HepG2 (cell line): ENCODE measurements around the gene MED9.

Experiments used
- CTCF ChIP-seq: sonication (generic); formaldehyde crosslinking; IDR thresholded peaks from 2 replicates; pipeline ENCODE4 v1.5.0; 2020; ENCODE audit warnings: mild to moderate bottlenecking, missing genetic modification reagents, moderate library complexity
- EP300 ChIP-seq, 3 experiments: sonication (generic) in 1 of 3; formaldehyde crosslinking in 1 of 3; IDR thresholded peaks; 2 replicates each; pipeline versions ENCODE4 v1.5.1 to v1.6.1; 2011 to 2020; ENCODE audit warnings: low read depth in 2 of 3, low read length in 2 of 3, borderline replicate concordance in 1 of 3, improper control_type of control experiment in 1 of 3, mild to moderate bottlenecking in 1 of 3, missing genetic modification reagents in 1 of 3, moderate library complexity in 1 of 3
- POLR2A ChIP-seq, 2 experiments: IDR thresholded peaks; 2 replicates each; pipeline ENCODE4 v1.6.1; 2011; ENCODE audit warnings: low read depth in 2 of 2, low read length in 2 of 2, mild to moderate bottlenecking in 1 of 2, moderate library complexity in 1 of 2; ENCODE audit not compliant: insufficient read depth in 1 of 2
- REST ChIP-seq, 2 experiments: IDR thresholded peaks; 2 replicates each; pipeline ENCODE4 v1.6.1; 2011 to 2012; ENCODE audit warnings: low read length in 2 of 2, borderline replicate concordance in 1 of 2, low read depth in 1 of 2, mild to moderate bottlenecking in 1 of 2, moderate library complexity in 1 of 2
- RNF219 ChIP-seq: sonication (generic); formaldehyde crosslinking; IDR thresholded peaks from 2 replicates; pipeline ENCODE4 v1.5.0; 2020; ENCODE audit warnings: mild to moderate bottlenecking, missing genetic modification reagents
- SUZ12 ChIP-seq: fragments of 150-350 bp; IDR thresholded peaks from 2 replicates; pipeline ENCODE4 v1.6.1; 2014; ENCODE audit warnings: low read depth, low read length
- TAF1 ChIP-seq: sonication (generic); formaldehyde crosslinking; IDR thresholded peaks from 2 replicates; pipeline ENCODE4 v1.4.0; 2020; ENCODE audit warnings: missing genetic modification reagents
- ZFP41 ChIP-seq: sonication (generic); formaldehyde crosslinking; IDR thresholded peaks from 2 replicates; pipeline ENCODE4 v1.4.0; 2020; ENCODE audit warnings: mild to moderate bottlenecking, missing genetic modification reagents, borderline replicate concordance
- ZNF275 ChIP-seq: sonication (generic); formaldehyde crosslinking; IDR thresholded peaks from 2 replicates; pipeline ENCODE4 v1.8.0; 2022; ENCODE audit warnings: missing genetic modification reagents, mild to moderate bottlenecking, inconsistent platforms, borderline replicate concordance

- TF ChIP-seq RNF219: no peak
- TF ChIP-seq ZFP41 (CRISPR knock-in tag): no peak
- TF ChIP-seq SUZ12: no peak
- TF ChIP-seq TAF1 (CRISPR knock-in tag): no peak
- no peak for TF ChIP-seq ZNF275 (CRISPR knock-in tag)
- TF ChIP-seq REST (IDR thresholded peaks at IDR 0.05; ENCODE audit: borderline replicate concordance in 1 of 2, low read depth in 1 of 2, low read length in 2 of 2): no peak
- no peak for TF ChIP-seq EP300 (IDR thresholded peaks at IDR 0.05; ENCODE audit: low read depth in 2 of 2, low read length in 2 of 2)
- no peak for TF ChIP-seq EP300 (CRISPR knock-in tag; IDR thresholded peaks at IDR 0.05; ENCODE audit: borderline replicate concordance)
- no peak for TF ChIP-seq CTCF
- TF ChIP-seq POLR2A (IDR thresholded peaks at IDR 0.05; ENCODE audit: insufficient read depth in 1 of 2, low read depth in 2 of 2, low read length in 2 of 2): no peak
Measured at GRCh38 chr17:17448076-17448475, 28.7 kb upstream of the MED9 start.
